MCF 10A (cell line): ENCODE measurements around the gene USP17L29. TPM values are rescaled to one million over a fixed set of nuclear protein-coding genes. Genes with fewer than 3 reads are reported as not detected.
"Not testable (repeated sequence)": the region's sequence is repeated elsewhere in the genome, so short reads cannot be mapped to it uniquely, and the experiment has no call there.

Experiments used
- BruUV-seq: library from RNA; stranded (reverse); fragments of 400-500 nt; replicated peaks from 2 replicates; lab custom pipeline; 2021; lab: Mats Ljungman, UMichigan
- CTCF ChIA-PET: fragments of 300-600 bp; sonication (Branson Sonifier 250); formaldehyde crosslinking; extraction: SDS; loops from one replicate; lab custom pipeline; 2021; ENCODE audit warnings: antibody characterized with exemption, inconsistent platforms; lab: Yijun Ruan, JAX
- POLR2A ChIA-PET: fragments of 300-600, 350-650 bp; sonication (Branson Sonifier 250); formaldehyde crosslinking; extraction: SDS; loops from one replicate; lab custom pipeline; 2020; ENCODE audit warnings: antibody characterized with exemption, inconsistent platforms; lab: Yijun Ruan, JAX
- DNase-seq: peaks from one replicate; pipeline ENCODE4 v3.0.0-alpha.2; 2018; ENCODE audit not compliant: unreplicated experiment
- H3K27ac Mint-ChIP-seq: one replicate; pipeline ENCODE4 v1.8.0; 2022; ENCODE audit warnings: mild to moderate bottlenecking, low read depth, mixed read lengths; ENCODE audit not compliant: unreplicated experiment
- H3K27me3 Mint-ChIP-seq: one replicate; pipeline ENCODE4 v1.8.0; 2022; ENCODE audit warnings: mixed read lengths; ENCODE audit not compliant: insufficient read depth, unreplicated experiment
- H3K36me3 Mint-ChIP-seq: one replicate; pipeline ENCODE4 v1.8.0; 2022; ENCODE audit warnings: mild to moderate bottlenecking, moderate library complexity, mixed read lengths; ENCODE audit not compliant: insufficient read depth, unreplicated experiment
- H3K4me1 Mint-ChIP-seq: one replicate; pipeline ENCODE4 v1.8.0; 2022; ENCODE audit warnings: mixed read lengths; ENCODE audit not compliant: insufficient read depth, unreplicated experiment
- H3K4me3 Mint-ChIP-seq: one replicate; pipeline ENCODE4 v1.8.0; 2022; ENCODE audit warnings: mild to moderate bottlenecking, moderate library complexity, mixed read lengths; ENCODE audit not compliant: unreplicated experiment
- H3K9me3 Mint-ChIP-seq: one replicate; pipeline ENCODE4 v1.8.0; 2022; ENCODE audit warnings: mixed read lengths; ENCODE audit not compliant: unreplicated experiment
- intact Hi-C: fragments of 100-400 bp; cut with micrococcal nuclease; formaldehyde crosslinking; loops from 2 replicates; pipeline ENCODE4 v1.14.1; 2022
- total RNA-seq: library from RNA; stranded (reverse); gene quantifications from 2 replicates; pipeline ENCODE4 v1.2.3, GENCODE V29; 2022
- TF ChIP-seq, protein P1 (sequence below): fragments of 200-600 bp; IDR thresholded peaks from one replicate; pipeline ENCODE4 v1.8.0; 2022; ENCODE audit warnings: antibody characterized with exemption, mild to moderate bottlenecking; ENCODE audit not compliant: unreplicated experiment

USP17L29 gene
- total RNA-seq, 1 experiment from 2014 or later = not detected

DNA sequence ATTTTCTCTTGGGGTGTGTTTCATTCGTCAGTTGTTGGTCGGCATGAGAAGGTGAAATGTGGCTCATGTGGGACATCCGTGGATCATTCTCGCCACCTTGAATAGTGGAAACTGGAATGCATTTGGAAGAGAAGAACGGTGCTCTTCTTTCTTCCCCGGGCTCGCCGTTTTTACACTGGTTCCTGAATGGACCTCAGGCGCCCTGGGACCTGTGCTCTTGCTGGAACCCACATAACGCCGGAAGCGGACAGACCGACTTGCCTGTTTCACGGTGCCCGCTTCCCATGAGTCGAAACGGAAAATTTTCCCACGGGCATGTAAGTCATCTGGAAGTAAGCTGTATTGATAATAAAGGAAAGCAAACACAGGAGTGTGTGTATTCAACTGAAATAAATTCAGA is 2.6 kb upstream of the USP17L29 start:
- H3K4me3 Mint-ChIP-seq, BruUV-seq, H3K4me1 Mint-ChIP-seq, H3K9me3 Mint-ChIP-seq, DNase-seq, POLR2A ChIA-PET, H3K36me3 Mint-ChIP-seq, CTCF ChIA-PET, H3K27ac Mint-ChIP-seq, intact Hi-C loops, H3K27me3 Mint-ChIP-seq: not testable (repeated sequence)

DNA sequence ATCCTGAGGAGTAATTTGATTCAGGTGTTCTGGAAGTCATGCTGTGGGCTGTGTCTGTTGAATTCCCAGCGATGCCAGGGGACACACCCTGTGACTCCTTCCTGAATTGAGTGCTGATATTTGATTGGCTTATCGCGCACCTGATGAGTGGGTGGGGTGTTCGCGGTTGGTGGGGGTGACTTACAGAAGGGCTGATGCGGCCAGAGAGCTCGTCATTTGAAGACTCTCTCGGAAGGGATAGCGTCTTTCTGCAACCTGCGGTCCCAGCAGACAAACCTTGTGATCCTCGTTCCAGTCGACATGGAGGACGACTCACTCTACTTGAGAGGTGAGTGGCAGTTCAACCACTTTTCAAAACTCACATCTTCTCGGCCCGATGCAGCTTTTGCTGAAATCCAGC is 9.4 kb downstream of the USP17L29 start, which contains the start of gene USP17L30:
TSS of gene USP17L30 (plus strand) at position 301 of the 400 bp plus-strand sequence. CDS start at position 301, 0 bp downstream.
- H3K4me3 Mint-ChIP-seq, CTCF ChIA-PET, intact Hi-C loops, H3K27ac Mint-ChIP-seq, DNase-seq, BruUV-seq, H3K36me3 Mint-ChIP-seq, POLR2A ChIA-PET, H3K9me3 Mint-ChIP-seq, H3K27me3 Mint-ChIP-seq, H3K4me1 Mint-ChIP-seq: not testable (repeated sequence)

DNA sequence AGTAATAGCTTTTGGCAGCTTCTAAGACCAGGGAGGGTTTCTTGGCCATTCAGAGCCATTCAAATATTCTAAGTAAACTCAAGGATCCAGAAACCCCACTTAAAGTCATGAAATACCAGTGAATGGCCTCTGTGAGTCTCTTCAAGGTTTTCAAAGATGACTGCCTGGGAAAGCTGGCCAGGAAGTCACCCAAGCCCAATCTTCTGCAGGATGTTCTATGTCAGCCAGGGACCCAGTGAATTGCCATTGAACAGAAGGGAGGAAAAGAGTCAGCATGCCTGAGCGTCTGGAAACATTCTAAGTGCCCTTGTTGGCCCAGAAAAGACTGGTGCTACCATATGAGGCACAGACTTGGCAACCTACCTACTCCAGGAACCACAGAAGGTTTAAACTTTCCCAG is 26.4 kb downstream of the USP17L29 start:
- POLR2A ChIA-PET, H3K4me3 Mint-ChIP-seq, H3K27me3 Mint-ChIP-seq, DNase-seq, CTCF ChIA-PET, H3K9me3 Mint-ChIP-seq, H3K27ac Mint-ChIP-seq, H3K36me3 Mint-ChIP-seq, H3K4me1 Mint-ChIP-seq, intact Hi-C loops, BruUV-seq: not testable (repeated sequence)

DNA sequence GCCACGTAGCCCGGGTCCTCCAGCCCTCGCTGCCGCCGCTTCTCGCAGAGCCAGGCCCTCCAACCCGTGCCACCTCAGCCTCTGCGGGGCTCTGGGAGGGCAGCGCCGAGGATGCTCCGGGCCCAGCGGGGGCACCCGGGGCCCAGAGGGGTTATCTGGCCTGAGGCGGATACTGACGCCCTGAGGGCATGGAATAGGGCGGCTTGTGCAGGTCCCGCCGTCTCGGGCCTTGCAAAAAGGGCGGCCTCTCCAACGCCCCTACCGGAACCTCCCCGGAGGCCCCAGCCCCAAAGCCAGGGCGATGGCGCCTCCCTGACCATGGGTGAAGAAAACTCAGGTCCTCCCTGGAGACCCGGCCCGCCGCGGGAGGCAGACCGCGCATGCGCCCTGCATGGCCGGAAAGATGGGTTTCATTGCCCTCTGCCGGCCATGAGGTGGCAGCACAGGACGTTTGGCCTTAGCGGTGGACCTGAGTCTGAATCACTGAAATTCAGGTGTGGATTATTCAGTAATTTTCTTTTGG is 27.6 kb downstream of the USP17L29 start:
- BruUV-seq, CTCF ChIA-PET: not testable (repeated sequence)

DNA sequence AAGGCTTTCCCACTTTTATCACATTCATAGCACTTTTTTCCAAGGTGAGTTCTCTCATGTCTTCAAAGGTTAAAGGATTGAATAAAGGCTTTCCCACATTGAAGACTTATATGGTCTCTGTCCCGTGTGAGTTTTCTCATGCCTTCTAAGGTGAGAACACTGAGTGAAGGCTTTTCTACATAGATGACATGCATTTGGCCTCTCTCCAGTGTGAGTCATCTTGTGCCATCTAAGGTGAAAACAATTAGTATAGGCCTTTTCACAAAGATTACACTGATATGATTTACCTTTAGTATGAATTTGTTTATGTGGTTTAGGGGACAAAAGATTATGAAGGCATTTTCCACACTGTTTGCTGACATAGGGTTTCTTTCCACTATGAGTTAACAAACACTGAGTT is 30.7 kb downstream of the USP17L29 start:
- no peak overlapping the region for H3K27ac Mint-ChIP-seq
- peak; percentile 10 for DNase-seq
- intact Hi-C loops = no loop called here
- H3K4me3 Mint-ChIP-seq = no peak overlapping the region
- ChIA-PET CTCF (no interaction called here), POLR2A (no interaction called here)
- H3K9me3 Mint-ChIP-seq = no peaks in the 10 kb centered on the region
- H3K36me3 Mint-ChIP-seq = no peaks in the 10 kb centered on the region
- H3K4me1 Mint-ChIP-seq = no peaks in the 10 kb centered on the region
- H3K27me3 Mint-ChIP-seq = no peaks in the 10 kb centered on the region
- no TSS peak for BruUV-seq
- TF ChIP-seq, protein P1, sequence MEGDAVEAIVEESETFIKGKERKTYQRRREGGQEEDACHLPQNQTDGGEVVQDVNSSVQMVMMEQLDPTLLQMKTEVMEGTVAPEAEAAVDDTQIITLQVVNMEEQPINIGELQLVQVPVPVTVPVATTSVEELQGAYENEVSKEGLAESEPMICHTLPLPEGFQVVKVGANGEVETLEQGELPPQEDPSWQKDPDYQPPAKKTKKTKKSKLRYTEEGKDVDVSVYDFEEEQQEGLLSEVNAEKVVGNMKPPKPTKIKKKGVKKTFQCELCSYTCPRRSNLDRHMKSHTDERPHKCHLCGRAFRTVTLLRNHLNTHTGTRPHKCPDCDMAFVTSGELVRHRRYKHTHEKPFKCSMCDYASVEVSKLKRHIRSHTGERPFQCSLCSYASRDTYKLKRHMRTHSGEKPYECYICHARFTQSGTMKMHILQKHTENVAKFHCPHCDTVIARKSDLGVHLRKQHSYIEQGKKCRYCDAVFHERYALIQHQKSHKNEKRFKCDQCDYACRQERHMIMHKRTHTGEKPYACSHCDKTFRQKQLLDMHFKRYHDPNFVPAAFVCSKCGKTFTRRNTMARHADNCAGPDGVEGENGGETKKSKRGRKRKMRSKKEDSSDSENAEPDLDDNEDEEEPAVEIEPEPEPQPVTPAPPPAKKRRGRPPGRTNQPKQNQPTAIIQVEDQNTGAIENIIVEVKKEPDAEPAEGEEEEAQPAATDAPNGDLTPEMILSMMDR = no peak

More for the DNA sequence above, 27.6 kb downstream of the USP17L29 start:
- H3K4me3 Mint-ChIP-seq, H3K36me3 Mint-ChIP-seq, H3K27me3 Mint-ChIP-seq, intact Hi-C loops, DNase-seq, H3K4me1 Mint-ChIP-seq, H3K9me3 Mint-ChIP-seq, H3K27ac Mint-ChIP-seq, POLR2A ChIA-PET: not testable (repeated sequence)

DNA sequence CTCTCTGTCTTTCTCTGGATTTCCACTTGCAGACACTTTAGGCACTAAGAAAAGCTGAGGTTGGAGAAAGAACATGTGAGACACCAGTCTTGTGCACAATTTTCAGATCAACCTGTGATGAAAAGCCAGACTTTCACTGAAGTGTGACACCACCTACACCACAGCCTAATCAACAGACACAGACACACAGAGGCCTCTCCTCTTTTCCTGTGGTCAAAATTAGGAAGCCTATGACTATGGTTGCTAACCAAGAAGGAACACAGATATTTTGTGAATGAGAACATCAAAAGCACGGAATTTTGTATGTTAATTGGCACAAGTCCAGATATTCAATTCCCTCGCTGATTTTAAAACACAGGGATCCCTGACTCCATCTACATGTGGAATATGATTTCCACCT is 35.6 kb downstream of the USP17L29 start:
- POLR2A ChIA-PET, intact Hi-C loops, H3K27ac Mint-ChIP-seq, DNase-seq, H3K4me3 Mint-ChIP-seq, BruUV-seq, H3K36me3 Mint-ChIP-seq, H3K9me3 Mint-ChIP-seq, H3K27me3 Mint-ChIP-seq, CTCF ChIA-PET, H3K4me1 Mint-ChIP-seq: not testable (repeated sequence)

Other genes starting within 250 kb of the USP17L29 start
- not detected in 2 replicates for gene FAM90A26, start 183.2 kb upstream of the USP17L29 start, total RNA-seq
- gene USP17L10, start 143.0 kb upstream of the USP17L29 start, total RNA-seq = not detected in 2 replicates
- gene USP17L11, start 138.2 kb upstream of the USP17L29 start, total RNA-seq = not detected in 2 replicates
- gene USP17L12, start 133.5 kb upstream of the USP17L29 start, total RNA-seq = not detected in 2 replicates
- not detected in 2 replicates for gene USP17L13, start 128.7 kb upstream of the USP17L29 start, total RNA-seq
- not detected in 2 replicates for gene USP17L15, start 119.3 kb upstream of the USP17L29 start, total RNA-seq
- not detected in 2 replicates for gene USP17L17, start 109.8 kb upstream of the USP17L29 start, total RNA-seq
- not detected in 2 replicates for gene USP17L18, start 105.0 kb upstream of the USP17L29 start, total RNA-seq
- gene USP17L19, start 100.3 kb upstream of the USP17L29 start, total RNA-seq = not detected in 2 replicates
- not detected in 2 replicates for gene USP17L20, start 95.5 kb upstream of the USP17L29 start, total RNA-seq
- not detected in 2 replicates for gene USP17L21, start 90.8 kb upstream of the USP17L29 start, total RNA-seq
- not detected in 2 replicates for gene USP17L22, start 86.0 kb upstream of the USP17L29 start, total RNA-seq
- not detected in 2 replicates for gene USP17L24, start 28.5 kb upstream of the USP17L29 start, total RNA-seq
- not detected in 2 replicates for gene USP17L25, start 23.7 kb upstream of the USP17L29 start, total RNA-seq
- not detected in 2 replicates for gene USP17L26, start 19.0 kb upstream of the USP17L29 start, total RNA-seq
- not detected in 2 replicates for gene USP17L5, start 14.2 kb upstream of the USP17L29 start, total RNA-seq
- gene USP17L27, start 9.5 kb upstream of the USP17L29 start, total RNA-seq = not detected in 2 replicates
- gene USP17L28, start 4.7 kb upstream of the USP17L29 start, total RNA-seq = not detected in 2 replicates
- not detected in 2 replicates for gene USP17L30, start 9.5 kb downstream of the USP17L29 start, total RNA-seq
- not detected in 2 replicates for gene DEFB131A, start 90.8 kb downstream of the USP17L29 start, total RNA-seq